Measurements from ENCODE around the gene ERI3.
A peak's percentile ranks its signal among the peaks of the same experiment; 100 is the strongest.

Gene ERI3

GRCh38 chr1:44326821-44327465, 28.1 kb downstream of the ERI3 start:
- DNase-seq: no peak
- intact Hi-C loops (cut with DNase I): no loop called here

- intact Hi-C loops (cut with DNase I): no loop called here
These were observed 28.9 kb downstream of the ERI3 start for GRCh38 chr1:44326024-44326701.

GRCh38 chr1:44323947-44324346, 31.1 kb downstream of the ERI3 start:
- intact Hi-C loops (cut with DNase I): no loop called here
- DNase-seq: no peak

More at GRCh38 chr1:44326024-44326701, 28.9 kb downstream of the ERI3 start:
- no peak for DNase-seq

- intact Hi-C loops (cut with DNase I): no loop called here
- peak in 11 of 42 donors; percentile 17 to 54 (median 40) for DNase-seq
These were observed 32.7 kb downstream of the ERI3 start for GRCh38 chr1:44322367-44322766.

- no peak for DNase-seq
- intact Hi-C loops (cut with DNase I): no loop called here
These were observed 33.6 kb downstream of the ERI3 start for GRCh38 chr1:44321466-44321865.

- intact Hi-C loops (cut with DNase I): no loop called here
- DNase-seq: peak in 22 of 42 donors; percentile 17 to 76 (median 40)
These were observed 36.7 kb downstream of the ERI3 start for GRCh38 chr1:44318097-44319088.

GRCh38 chr1:44316231-44316759, 38.8 kb downstream of the ERI3 start:
- no peak for DNase-seq
- intact Hi-C loops (cut with DNase I): no loop called here

- no peak for DNase-seq
- intact Hi-C loops (cut with DNase I): no loop called here
These were observed 39.5 kb downstream of the ERI3 start for GRCh38 chr1:44315521-44315920.

GRCh38 chr1:44314452-44314851, 40.6 kb downstream of the ERI3 start:
- intact Hi-C loops (cut with DNase I): no loop called here

GRCh38 chr1:44313265-44313918, 41.7 kb downstream of the ERI3 start:
- intact Hi-C loops (cut with DNase I): no loop called here
- DNase-seq: no peak

More at GRCh38 chr1:44314452-44314851, 40.6 kb downstream of the ERI3 start:
- DNase-seq: no peak

- intact Hi-C loops (cut with DNase I): no loop called here
- DNase-seq: peak in 1 of 42 donors; percentile 32
These were observed 42.5 kb downstream of the ERI3 start for GRCh38 chr1:44312399-44313196.

- intact Hi-C loops (cut with DNase I): no loop called here
- no peak for DNase-seq
These were observed 45.1 kb downstream of the ERI3 start for GRCh38 chr1:44310006-44310405.

GRCh38 chr1:44305962-44306422, 49.1 kb downstream of the ERI3 start:
- DNase-seq: no peak
- intact Hi-C loops (cut with DNase I): no loop called here

- intact Hi-C loops (cut with DNase I): no loop called here
- no peak for DNase-seq
These were observed 51.5 kb downstream of the ERI3 start for GRCh38 chr1:44303532-44303931.

GRCh38 chr1:44302541-44302940, 52.5 kb downstream of the ERI3 start:
- intact Hi-C loops (cut with DNase I): no loop called here
- DNase-seq: no peak

GRCh38 chr1:44301442-44301841, 53.6 kb downstream of the ERI3 start:
- no peak for DNase-seq
- intact Hi-C loops (cut with DNase I): no loop called here

- intact Hi-C loops (cut with DNase I): no loop called here
- DNase-seq: no peak
These were observed 54.2 kb downstream of the ERI3 start for GRCh38 chr1:44300852-44301251.
